ENCODE measurements around the gene SLC1A3. TPM values are rescaled to one million over a fixed set of nuclear protein-coding genes. Genes with fewer than 3 reads are reported as not detected.

The SLC1A3 gene
- total and polyA plus RNA-seq, 10 of the 15 experiments (the other 5 are each of a cell fraction or from before 2014, with no cell fraction given), result 0.23 to 4.4 (median 3.3) TPM

GRCh38 chr5:36665628-36666027 lies 59.2 kb downstream of the SLC1A3 start (continued):
- TF ChIP-seq ETV6 (conservative IDR thresholded peaks at IDR 0.05 in 1 of 2, IDR thresholded peaks at IDR 0.05 in 1 of 2; ENCODE audit: borderline replicate concordance in 1 of 2, low read depth in 1 of 2), result no peak

DNA sequence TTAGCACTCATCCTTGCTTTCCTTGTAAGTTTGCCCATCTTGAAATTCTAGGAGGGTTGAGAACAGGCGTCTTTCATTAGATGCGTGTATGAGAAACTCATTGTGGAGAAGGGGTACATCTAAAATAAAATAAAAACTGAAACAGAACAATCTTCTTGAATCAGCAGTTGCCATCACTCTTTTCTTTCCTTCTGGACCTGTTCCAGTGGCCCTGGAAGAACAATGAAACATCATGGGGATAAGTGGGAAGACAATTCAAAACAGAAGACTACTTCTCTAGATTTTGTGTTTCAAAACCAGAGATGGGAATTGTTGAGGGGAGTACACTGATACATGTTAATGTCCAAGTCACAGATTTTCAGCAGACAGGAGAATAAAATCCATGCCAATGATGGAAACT lies 59.9 kb downstream of the SLC1A3 start:
- H4K20me1 ChIP-seq (ENCODE audit: control insufficient read depth, insufficient read depth), result no peaks in the 10 kb centered on the region
- no peak overlapping the region for H3K4me3 ChIP-seq
- BruUV-seq (replicated peaks), result no TSS peak
- CTCF ChIA-PET, result no interaction called here
- no peak for FAIRE-seq
- H3K4me1 ChIP-seq (ENCODE audit: control insufficient read depth, insufficient read depth, low read length), result no peaks in the 10 kb centered on the region
- in situ Hi-C loops (cut with MboI), result no loop called here
- no peaks in the 10 kb centered on the region for H3K36me3 ChIP-seq (ENCODE audit: control insufficient read depth in 2 of 2, insufficient read depth in 2 of 2, low read length in 1 of 2)
- no peaks in the 10 kb centered on the region for H3K79me2 ChIP-seq (ENCODE audit: control insufficient read depth, insufficient read depth, low read length)
- SMC1A ChIA-PET (ENCODE audit: uncharacterized antibody, unreplicated experiment), result no interaction called here
- DNase-seq (ENCODE audit: low read depth, low spot score), result no peak
- no peak for ATAC-seq
- no peak overlapping the region for H3K4me2 ChIP-seq (ENCODE audit: control insufficient read depth, insufficient read depth)
- TF ChIP-seq, protein P1, sequence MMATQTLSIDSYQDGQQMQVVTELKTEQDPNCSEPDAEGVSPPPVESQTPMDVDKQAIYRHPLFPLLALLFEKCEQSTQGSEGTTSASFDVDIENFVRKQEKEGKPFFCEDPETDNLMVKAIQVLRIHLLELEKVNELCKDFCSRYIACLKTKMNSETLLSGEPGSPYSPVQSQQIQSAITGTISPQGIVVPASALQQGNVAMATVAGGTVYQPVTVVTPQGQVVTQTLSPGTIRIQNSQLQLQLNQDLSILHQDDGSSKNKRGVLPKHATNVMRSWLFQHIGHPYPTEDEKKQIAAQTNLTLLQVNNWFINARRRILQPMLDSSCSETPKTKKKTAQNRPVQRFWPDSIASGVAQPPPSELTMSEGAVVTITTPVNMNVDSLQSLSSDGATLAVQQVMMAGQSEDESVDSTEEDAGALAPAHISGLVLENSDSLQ (IDR thresholded peaks at IDR 0.05), result no peak
- TF ChIP-seq SREBF2 (IDR thresholded peaks at IDR 0.05; ENCODE audit: low read length), result no peak
- TF ChIP-seq HDAC6 (IDR thresholded peaks at IDR 0.05; ENCODE audit: unreplicated experiment), result no peak
- no peak for TF ChIP-seq SMC3 (IDR thresholded peaks at IDR 0.05; ENCODE audit: borderline replicate concordance, low read length)
- no peak for TF ChIP-seq IKZF1 (conservative IDR thresholded peaks at IDR 0.05)
- TF ChIP-seq NR2C1 (IDR thresholded peaks at IDR 0.05), result no peak
- no peak for TF ChIP-seq ESRRA (IDR thresholded peaks at IDR 0.05; ENCODE audit: low read length)
- TF ChIP-seq ZBED1 (IDR thresholded peaks at IDR 0.05; ENCODE audit: borderline replicate concordance), result no peak
- TF ChIP-seq SMAD1 (IDR thresholded peaks at IDR 0.05; ENCODE audit: low read depth, partially characterized antibody), result no peak
- no peak for TF ChIP-seq IRF5 (IDR thresholded peaks at IDR 0.05; ENCODE audit: borderline replicate concordance)
- TF ChIP-seq SMAD5 (IDR thresholded peaks at IDR 0.05; ENCODE audit: low read depth), result no peak
- no peak for TF ChIP-seq CHD2 (IDR thresholded peaks at IDR 0.05; ENCODE audit: borderline replicate concordance, low read depth, low read length)
- no peak for TF ChIP-seq NKRF (conservative IDR thresholded peaks at IDR 0.05)
- TF ChIP-seq ZSCAN29 (IDR thresholded peaks at IDR 0.05), result no peak
- TF ChIP-seq CBX3 (IDR thresholded peaks at IDR 0.05; ENCODE audit: borderline replicate concordance, low read depth), result no peak
- TF ChIP-seq EZH2 (IDR thresholded peaks at IDR 0.05; ENCODE audit: borderline replicate concordance, control insufficient read depth, low read depth, low read length), result no peak
- TF ChIP-seq DPF2 (IDR thresholded peaks at IDR 0.05), result no peak
- H3K9ac ChIP-seq (ENCODE audit: control insufficient read depth, insufficient read depth, low read length), result no peak overlapping the region
- intact Hi-C loops (cut with micrococcal nuclease; ENCODE audit: unreplicated experiment), result no loop called here
- H2AFZ ChIP-seq (ENCODE audit: control insufficient read depth, low read depth, low read length), result no peak overlapping the region
- no peaks in the 10 kb centered on the region for H3K9me3 ChIP-seq (replicated peaks; ENCODE audit: control insufficient read depth, insufficient read depth, low read length)
- H3K27ac ChIP-seq (ENCODE audit: control insufficient read depth, insufficient read depth), result no peak overlapping the region
- H3K27me3 ChIP-seq (replicated peaks in 1 of 2; ENCODE audit: control insufficient read depth in 2 of 2, insufficient read depth in 2 of 2, low read length in 1 of 2), result no peaks in the 10 kb centered on the region
- RAD21 ChIA-PET (ENCODE audit: unreplicated experiment), result no interaction called here
- WGBS (ENCODE audit: insufficient coverage, insufficient replicate concordance, low lambda C conversion rate, missing lambda C conversion rate), result 79% methylated on average over 2 of the region's 2 CpGs
- POLR2A ChIA-PET, result no interaction called here
